Spleen (tissue), 11 donors: ENCODE measurements around the gene ZNF814. TPM values are rescaled to one million over a fixed set of nuclear protein-coding genes. Genes with fewer than 3 reads are reported as not detected.
"Not testable (repeated sequence)": the region's sequence is repeated elsewhere in the genome, so short reads cannot be mapped to it uniquely, and the experiment has no call there.

Experiments used
- DNase-seq: peaks from one replicate; pipeline ENCODE4 v3.0.0-alpha.2; 2020
- H3K27ac ChIP-seq, 8 donors: fragments of 200-600 bp; sonication (generic) in 7 of 8; 1 replicate in 4 of 8; 2 replicates in 4 of 8; pipeline versions ENCODE4 v1.5.0 to v1.8.0; 2016 to 2021; ENCODE audit warnings: inconsistent platforms in 4 of 8, mild to moderate bottlenecking in 4 of 8, moderate library complexity in 1 of 8
- H3K27me3 ChIP-seq, 7 donors: fragments of 200-600 bp; sonication (generic) in 6 of 7; replicated peaks in 1 of 7; 1 replicate in 4 of 7; 2 replicates in 3 of 7; pipeline versions ENCODE4 v1.5.0 to v1.8.0; 2016 to 2021; ENCODE audit warnings: inconsistent platforms in 3 of 7, mild to moderate bottlenecking in 1 of 7
- H3K36me3 ChIP-seq, 6 donors: fragments of 200-600 bp; sonication (generic) in 5 of 6; 1 replicate in 4 of 6; 2 replicates in 2 of 6; pipeline versions ENCODE4 v1.5.0 to v1.8.0; 2016 to 2021; ENCODE audit warnings: inconsistent platforms in 2 of 6
- H3K4me1 ChIP-seq, 6 donors: fragments of 200-600 bp; sonication (generic) in 5 of 6; 1 replicate in 3 of 6; 2 replicates in 3 of 6; pipeline versions ENCODE4 v1.5.0 to v1.8.0; 2016 to 2021; ENCODE audit warnings: inconsistent platforms in 3 of 6
- H3K4me3 ChIP-seq, 8 donors: fragments of 200-600 bp; sonication (generic) in 7 of 8; 1 replicate in 4 of 8; 2 replicates in 4 of 8; pipeline versions ENCODE4 v1.5.0 to v1.8.0; 2016 to 2021; ENCODE audit warnings: inconsistent platforms in 4 of 8, mild to moderate bottlenecking in 4 of 8, moderate library complexity in 2 of 8
- H3K9me3 ChIP-seq, 8 donors: fragments of 200-600 bp; sonication (generic) in 7 of 8; 1 replicate in 4 of 8; 2 replicates in 4 of 8; pipeline versions ENCODE4 v1.5.0 to v1.8.0; 2016 to 2021; ENCODE audit warnings: inconsistent platforms in 4 of 8
- POLR2A ChIP-seq, 3 donors: fragments of 450-650 bp; IDR thresholded peaks; one replicate each; pipeline ENCODE4 v1.5.1; 2017; ENCODE audit warnings: antibody characterized with exemption in 3 of 3, mild to moderate bottlenecking in 1 of 3
- POLR2AphosphoS5 ChIP-seq, 3 donors: sonication (generic); formaldehyde crosslinking; IDR thresholded peaks; one replicate each; pipeline ENCODE4 v1.5.1; 2017; ENCODE audit warnings: antibody characterized with exemption in 3 of 3
- WGBS, 5 donors: extraction: QIAGEN DNeasy Blood & Tissue Kit in 3 of 5; methylation state at CpG; one replicate each; pipeline versions ENCODE4 v1.1.5 to v1.1.7; 2013 to 2018; 5-methylcytosine and 5-hydroxymethylcytosine counted together
- intact Hi-C: fragments of 100-400 bp; cut with DNase I; formaldehyde crosslinking; loops from one replicate; pipeline ENCODE4 v1.15.0; 2023; ENCODE audit warnings: low total_unique reads
- polyA plus RNA-seq, 3 donors: library from polyadenylated mRNA; stranded (reverse); fragments of 200-250 nt; gene quantifications; one replicate each; pipeline ENCODE4 v1.2.1, GENCODE V29; 2013
- total RNA-seq, 7 donors: library from RNA; depleted of rRNA in 3 of 7; stranded (reverse); fragments of >200 nt in 3 of 7; fragmentation: NEBNext Ultra II Directional in 4 of 7; extraction: Animal tissue kit (Norgen Biotek cat#: 25700) in 4 of 7; gene quantifications; one replicate each; pipeline versions ENCODE4 v1.1.0 to v1.2.1, GENCODE V29; 2016 to 2021
- TF ChIP-seq, protein P1 (sequence below), 11 experiments: fragments of 200-600 bp in 7 of 11; fragments of 450-650 bp in 4 of 11; sonication (generic) in 4 of 11; IDR thresholded peaks in 8 of 11; conservative IDR thresholded peaks in 3 of 11; 1 replicate in 7 of 11; 2 replicates in 4 of 11; pipeline versions ENCODE4 v1.4.0 to v1.8.0; 2016 to 2021; ENCODE audit warnings: antibody characterized with exemption in 11 of 11, inconsistent platforms in 4 of 11, mild to moderate bottlenecking in 1 of 11
- donor health status: healthy with polysubstance abuse.
- donor health status: DM: no; HTN: no; CAD: no; lungs with moderate emphysema.
- donor health status: DM: no; HTN: no; CAD: no.
- donor health status: Bipolar disorder and iron deficiency.
- donor health status: healthy.
- donor health status: DM: no; HTN: no; CAD: no.
- donor health status: DM: yes; HTN: yes; CAD: no.

Gene ZNF814
- total and polyA plus RNA-seq, 10 donors: 15.4 to 48.1 (median 30.7) TPM

DNA sequence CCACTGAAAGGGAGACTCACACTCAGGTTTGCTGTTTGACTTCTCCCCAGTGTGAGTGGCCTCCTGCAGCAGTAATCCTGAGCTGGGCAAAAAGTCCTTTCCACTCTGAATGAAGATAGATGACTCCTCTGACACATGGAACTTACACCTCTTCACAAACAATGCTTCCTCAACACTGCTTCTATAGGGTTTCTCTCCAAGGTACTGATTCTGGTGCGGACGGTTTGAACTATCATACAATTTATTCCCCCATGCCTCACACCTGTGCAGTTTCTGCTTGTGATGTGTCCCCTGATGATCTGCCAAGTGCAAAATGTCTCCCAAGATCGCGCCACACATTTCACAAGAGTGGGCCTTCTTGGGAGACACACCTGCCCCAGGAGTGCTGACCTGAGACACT is 38.8 kb upstream of the ZNF814 start:
- peaks cover 0 to 78% (median 36%) of the 10 kb centered on the region in 6 donors for H3K36me3 ChIP-seq
- no peak overlapping the region for H3K27ac ChIP-seq
- TF ChIP-seq POLR2AphosphoS5 (IDR thresholded peaks at IDR 0.05): no peak
- TF ChIP-seq POLR2A (IDR thresholded peaks at IDR 0.05): no peak
- TF ChIP-seq, protein P1, sequence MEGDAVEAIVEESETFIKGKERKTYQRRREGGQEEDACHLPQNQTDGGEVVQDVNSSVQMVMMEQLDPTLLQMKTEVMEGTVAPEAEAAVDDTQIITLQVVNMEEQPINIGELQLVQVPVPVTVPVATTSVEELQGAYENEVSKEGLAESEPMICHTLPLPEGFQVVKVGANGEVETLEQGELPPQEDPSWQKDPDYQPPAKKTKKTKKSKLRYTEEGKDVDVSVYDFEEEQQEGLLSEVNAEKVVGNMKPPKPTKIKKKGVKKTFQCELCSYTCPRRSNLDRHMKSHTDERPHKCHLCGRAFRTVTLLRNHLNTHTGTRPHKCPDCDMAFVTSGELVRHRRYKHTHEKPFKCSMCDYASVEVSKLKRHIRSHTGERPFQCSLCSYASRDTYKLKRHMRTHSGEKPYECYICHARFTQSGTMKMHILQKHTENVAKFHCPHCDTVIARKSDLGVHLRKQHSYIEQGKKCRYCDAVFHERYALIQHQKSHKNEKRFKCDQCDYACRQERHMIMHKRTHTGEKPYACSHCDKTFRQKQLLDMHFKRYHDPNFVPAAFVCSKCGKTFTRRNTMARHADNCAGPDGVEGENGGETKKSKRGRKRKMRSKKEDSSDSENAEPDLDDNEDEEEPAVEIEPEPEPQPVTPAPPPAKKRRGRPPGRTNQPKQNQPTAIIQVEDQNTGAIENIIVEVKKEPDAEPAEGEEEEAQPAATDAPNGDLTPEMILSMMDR (IDR thresholded peaks at IDR 0.05 in 8 of 11, conservative IDR thresholded peaks at IDR 0.05 in 3 of 11): no peak
- no peak for DNase-seq
- intact Hi-C loops: no loop called here
- WGBS, 5 donors: 95 to 99% (median 97%) methylated on average over 4 of the region's 4 CpGs
- peaks cover 24 to 100% (median 96%) of the 10 kb centered on the region in 8 donors for H3K9me3 ChIP-seq
- H3K27me3 ChIP-seq: no peaks in the 10 kb centered on the region
- no peaks in the 10 kb centered on the region for H3K4me1 ChIP-seq
- H3K4me3 ChIP-seq: no peak overlapping the region

DNA sequence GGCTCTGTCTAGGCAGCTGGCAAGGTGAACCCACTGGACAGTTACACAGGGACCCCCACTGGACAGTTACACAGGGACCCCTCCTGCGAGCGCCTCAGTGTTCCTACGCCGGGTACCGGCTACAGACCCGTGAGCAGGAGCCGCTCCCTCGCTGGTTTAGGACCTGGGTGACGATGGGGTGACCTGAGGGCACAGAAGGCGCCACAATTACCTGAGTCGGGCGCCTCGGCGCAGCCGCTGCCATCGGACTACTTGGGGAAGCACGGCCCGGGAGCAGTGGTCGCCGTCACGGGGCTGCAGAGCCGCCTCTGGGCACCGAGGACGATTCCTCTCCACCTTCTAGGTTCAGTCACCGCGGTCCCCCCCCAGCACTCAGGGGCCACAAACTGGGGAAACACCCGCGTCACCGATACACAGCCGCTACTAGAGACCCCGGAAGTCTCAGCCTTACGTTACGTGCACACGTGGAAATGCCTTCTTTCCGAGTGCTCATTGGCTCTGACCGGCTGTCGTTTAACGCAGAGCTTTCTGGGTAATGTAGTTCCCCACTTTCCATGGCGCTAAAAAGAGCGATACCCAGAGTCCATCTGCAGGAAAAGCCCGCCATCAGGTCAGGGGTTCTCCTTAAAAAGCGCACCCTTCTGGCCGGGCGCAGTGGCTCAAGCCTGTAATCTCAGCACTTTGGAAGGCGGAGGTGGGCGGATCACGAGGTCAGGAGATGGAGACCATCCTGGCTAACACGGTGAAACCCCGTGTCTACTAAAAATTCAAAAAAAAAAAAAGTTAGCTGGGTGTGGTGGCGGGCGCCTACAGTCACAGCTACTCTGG is 27.5 kb upstream of the ZNF814 start, which contains the start of gene ZNF417:
ZNF417 (minus strand) TSS at position 425 of the 828 bp plus-strand sequence; CDS start at position 244, 181 bp downstream.
- DNase-seq: peak; percentile 93

DNA sequence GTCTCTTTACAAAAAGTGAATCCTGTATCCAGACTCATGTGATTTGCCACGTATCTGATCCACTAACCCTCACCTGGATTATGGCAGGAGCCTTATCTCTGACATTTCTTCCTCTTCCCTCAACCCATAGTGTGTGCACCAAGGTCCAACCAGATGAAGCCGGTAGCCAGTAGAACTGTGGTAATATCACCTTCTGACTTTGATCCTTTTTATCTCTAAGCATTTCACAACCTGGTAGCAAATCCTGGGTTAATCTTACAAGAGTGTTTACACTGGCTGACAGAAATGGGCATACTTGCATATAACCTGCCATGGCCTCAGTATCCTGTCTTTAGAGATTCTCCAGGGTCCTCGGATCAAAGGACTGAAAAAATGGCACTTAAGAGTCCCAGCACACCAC is 25.7 kb upstream of the ZNF814 start:
- no peak for DNase-seq
- H3K4me3 ChIP-seq: peak overlapping the region in 1 of 8 donors; percentile 82
- peaks cover 8 to 24% (median 18%) of the 10 kb centered on the region in 6 donors for H3K4me1 ChIP-seq
- peaks cover 0 to 47% (median 21%) of the 10 kb centered on the region in 8 donors for H3K9me3 ChIP-seq
- H3K27me3 ChIP-seq: no peaks in the 10 kb centered on the region
- H3K36me3 ChIP-seq: peaks cover 0 to 52% (median 24%) of the 10 kb centered on the region in 6 donors
- no peak overlapping the region for H3K27ac ChIP-seq
- WGBS, 5 donors: 91 to 94% (median 92%) methylated on average over 3 of the region's 3 CpGs
- intact Hi-C loops: no loop called here
- TF ChIP-seq POLR2A (IDR thresholded peaks at IDR 0.05) (no peak), POLR2AphosphoS5 (IDR thresholded peaks at IDR 0.05) (no peak)
- TF ChIP-seq, protein P1 (IDR thresholded peaks at IDR 0.05 in 8 of 11, conservative IDR thresholded peaks at IDR 0.05 in 3 of 11): no peak

More for the DNA sequence above, 27.5 kb upstream of the ZNF814 start, which contains the start of gene ZNF417:
- peak within 1 kb of the TSS; percentile 69 to 91 (median 85) for H3K27ac ChIP-seq
- TF ChIP-seq POLR2AphosphoS5 (IDR thresholded peaks at IDR 0.05): peak; percentile 82 to 89 (median 84)
- TF ChIP-seq, protein P1 (IDR thresholded peaks at IDR 0.05 in 8 of 11, conservative IDR thresholded peaks at IDR 0.05 in 3 of 11): peak in 3 of 11 experiments; percentile 29 to 43 (median 39)
- TF ChIP-seq POLR2A (IDR thresholded peaks at IDR 0.05): peak in 1 of 3 donors; percentile 42
- H3K27me3 ChIP-seq, intact Hi-C loops: not testable (repeated sequence)
- peaks cover 0 to 51% (median 17%) of the 10 kb centered on the region in 6 donors for H3K36me3 ChIP-seq
- WGBS, 5 donors: 0 to 2% (median 0%) methylated on average over 32 to 51 of the region's 51 CpGs
- peaks cover 0 to 41% (median 11%) of the 10 kb centered on the region in 8 donors for H3K9me3 ChIP-seq
- peak within 1 kb of the TSS; percentile 68 to 94 (median 76) for H3K4me3 ChIP-seq
- peaks cover 8 to 24% (median 18%) of the 10 kb centered on the region in 6 donors for H3K4me1 ChIP-seq

DNA sequence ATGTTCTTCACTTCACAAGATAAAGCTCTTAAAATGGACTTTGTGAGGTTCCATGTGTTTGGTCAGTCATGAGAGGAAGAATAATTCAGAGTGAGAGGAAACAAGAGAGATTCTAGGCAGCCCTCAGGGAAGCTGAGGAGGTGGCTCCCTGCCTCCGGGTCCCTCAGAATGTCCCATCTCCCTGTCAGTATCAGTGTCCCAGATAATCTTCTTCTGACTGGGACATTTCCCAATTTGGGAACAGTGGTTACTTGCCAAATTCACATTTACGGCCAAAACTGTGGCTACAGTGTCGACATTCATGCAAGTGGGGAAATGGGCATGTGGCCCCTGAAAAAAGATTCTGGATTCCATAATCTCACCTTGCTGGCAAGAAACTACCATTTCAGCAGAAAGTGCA is 18.6 kb upstream of the ZNF814 start:
- H3K36me3 ChIP-seq: peaks cover 0 to 70% (median 42%) of the 10 kb centered on the region in 6 donors
- no peak overlapping the region for H3K27ac ChIP-seq
- H3K27me3 ChIP-seq: no peaks in the 10 kb centered on the region
- intact Hi-C loops: loop anchor here (10.0 kb wide), 1 partner anchor 803 kb away; no protein-coding TSS in a partner anchor
- TF ChIP-seq POLR2AphosphoS5 (IDR thresholded peaks at IDR 0.05): no peak
- TF ChIP-seq, protein P1 (IDR thresholded peaks at IDR 0.05 in 8 of 11, conservative IDR thresholded peaks at IDR 0.05 in 3 of 11): no peak
- no peak for TF ChIP-seq POLR2A (IDR thresholded peaks at IDR 0.05)
- no peak overlapping the region for H3K4me3 ChIP-seq
- WGBS, 5 donors: 82 to 97% (median 91%) methylated on average over 3 of the region's 3 CpGs
- peaks cover 0 to 85% (median 22%) of the 10 kb centered on the region in 8 donors for H3K9me3 ChIP-seq
- no peak for DNase-seq
- peaks cover 0 to 17% (median 0%) of the 10 kb centered on the region in 6 donors for H3K4me1 ChIP-seq
